HUDEP-2 (cell line): ENCODE data around the gene C1QTNF8.

Experiments
- DNase-seq, 76 experiments: peaks; one replicate each; lab custom pipeline; 2025; ENCODE audit not compliant: unreplicated experiment in 76 of 76; lab: John Stamatoyannopoulos, UW

Gene C1QTNF8

DNA sequence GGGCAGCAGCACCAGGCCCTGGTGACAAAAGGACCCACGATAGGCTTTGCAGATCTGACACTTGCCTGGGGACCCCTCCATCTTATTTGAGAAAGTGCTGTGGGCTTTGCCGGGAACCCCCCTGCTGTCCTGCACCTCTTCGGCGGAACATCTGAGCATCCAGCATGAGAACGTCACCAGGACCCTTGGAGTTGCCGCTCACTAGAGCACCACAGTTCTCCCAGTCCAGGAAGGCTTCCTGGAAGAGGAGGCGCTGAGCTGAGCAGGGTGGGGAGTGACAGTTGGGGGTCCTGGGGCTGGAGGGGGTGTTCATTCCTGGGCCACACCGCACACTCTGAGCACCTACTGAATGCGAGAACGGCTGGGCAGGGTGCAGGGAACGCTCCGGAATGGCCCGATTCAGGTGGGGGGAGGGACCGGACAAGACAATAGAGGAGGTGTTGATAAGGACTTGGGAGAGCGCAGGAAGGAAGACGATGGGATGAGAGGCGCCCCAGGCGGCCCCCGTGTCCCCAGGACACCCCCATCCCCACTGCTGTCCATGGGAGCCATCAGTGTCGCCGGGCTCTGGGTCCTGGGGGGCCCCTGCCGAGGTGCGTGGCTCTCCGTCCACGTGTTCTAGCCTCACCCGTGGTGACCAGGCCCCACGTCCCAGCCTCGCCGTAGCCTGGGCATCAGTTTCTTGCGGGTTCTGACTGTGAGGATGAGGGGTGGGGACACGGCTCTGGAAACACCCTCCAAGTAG is 32.1 kb upstream of the C1QTNF8 start:
- no peak for DNase-seq

DNA sequence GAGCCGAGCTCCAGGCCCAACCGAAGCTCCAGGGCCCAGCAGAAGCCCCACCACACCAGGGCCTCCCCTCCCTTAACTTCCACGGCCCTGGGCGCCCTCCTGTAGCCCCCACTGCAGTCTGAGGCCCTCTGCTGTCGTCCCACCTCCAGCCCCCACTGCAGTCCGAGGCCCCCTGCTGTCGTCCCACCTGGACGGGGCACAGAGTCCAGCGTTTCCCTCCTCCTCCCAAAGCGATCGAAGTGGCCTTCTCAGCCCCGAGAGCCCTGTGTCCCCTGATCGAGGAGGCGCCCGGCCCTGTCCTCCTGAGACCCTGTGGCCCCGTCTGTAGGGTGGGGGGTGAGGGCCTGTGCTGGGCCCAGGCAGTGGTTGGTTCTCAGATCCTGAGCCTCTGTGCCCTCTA is 31.1 kb upstream of the C1QTNF8 start:
- DNase-seq: no peak

DNA sequence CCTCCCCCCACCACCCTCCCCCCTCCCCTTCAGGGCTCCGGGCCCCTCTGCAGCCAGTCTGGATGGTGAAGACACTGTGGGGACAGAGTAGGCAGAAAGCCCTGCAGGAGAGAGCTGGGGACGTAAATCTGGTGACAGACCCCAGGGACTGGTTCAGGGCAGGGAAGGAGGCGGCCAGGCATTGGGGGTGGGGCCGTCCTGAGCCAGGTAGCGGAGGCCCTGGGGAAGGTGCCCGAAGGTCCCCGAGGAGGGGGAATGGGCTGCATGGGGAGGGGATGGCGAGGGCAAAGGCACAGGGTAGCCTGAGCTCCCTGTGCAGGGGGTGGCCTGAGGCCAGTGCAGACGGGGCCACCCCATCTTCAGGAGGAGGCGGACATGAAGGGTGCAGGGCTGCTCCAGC is 30.5 kb upstream of the C1QTNF8 start:
- DNase-seq: no peak

DNA sequence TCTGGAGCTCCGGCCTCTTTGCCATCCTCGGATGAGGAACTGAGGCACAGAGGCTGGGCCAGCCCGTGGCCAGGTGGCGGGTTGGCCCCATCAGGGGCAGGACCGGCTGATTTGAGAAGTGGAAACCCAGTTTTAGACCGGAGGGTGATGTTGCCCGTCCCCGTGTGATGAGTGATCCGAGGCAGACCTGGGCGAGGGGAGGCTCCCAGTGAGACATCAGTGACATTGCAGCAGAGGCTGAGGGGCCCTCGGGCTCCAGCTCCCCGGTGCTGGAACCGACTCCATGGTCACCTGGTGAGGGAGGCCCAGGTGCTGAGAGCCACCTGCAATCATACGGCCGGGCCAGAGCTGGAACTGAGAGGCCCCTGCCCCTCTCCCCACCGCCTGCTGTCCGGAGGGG is 30.0 kb upstream of the C1QTNF8 start:
- DNase-seq: no peak

DNA sequence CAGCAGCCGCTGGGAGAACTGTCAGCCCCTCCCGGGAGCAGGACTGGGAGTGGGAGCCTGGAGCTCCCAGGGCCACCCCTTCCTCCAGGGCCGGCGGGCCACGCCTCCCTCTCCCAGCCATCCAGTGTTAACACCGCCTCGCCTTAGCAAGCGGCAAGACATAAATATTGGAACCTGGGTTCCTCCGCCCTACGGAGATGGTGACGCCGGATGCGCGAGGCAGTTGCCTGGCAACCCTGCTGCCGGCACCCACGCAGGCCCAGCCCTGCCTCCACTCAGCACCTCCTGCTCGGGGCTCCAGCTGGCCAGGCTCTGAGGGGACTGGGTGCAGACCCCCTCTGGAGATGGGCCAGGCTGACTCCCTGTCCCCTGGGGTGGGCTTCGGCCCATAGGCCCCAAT is 29.4 kb upstream of the C1QTNF8 start:
- DNase-seq: no peak

DNA sequence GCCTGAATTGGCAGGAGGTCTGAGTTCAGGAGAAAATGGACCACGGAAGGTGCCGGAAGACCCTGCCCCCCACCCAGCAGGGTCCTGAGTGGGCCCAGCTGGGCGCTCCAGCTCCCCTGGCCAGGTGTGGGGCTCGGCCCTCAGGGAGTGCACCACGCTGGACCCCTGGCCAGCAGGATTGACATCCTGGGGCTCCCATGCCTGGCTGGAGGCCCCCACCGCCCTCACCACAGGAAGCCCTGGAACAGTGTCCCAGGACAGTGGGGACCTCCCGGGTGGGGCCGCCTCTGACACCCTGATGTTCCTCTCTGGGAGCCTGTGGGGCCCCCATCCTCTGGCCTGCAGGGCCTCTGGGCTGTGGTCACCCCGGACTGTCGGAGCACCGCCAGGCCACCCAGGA is 28.8 kb upstream of the C1QTNF8 start:
- no peak for DNase-seq

DNA sequence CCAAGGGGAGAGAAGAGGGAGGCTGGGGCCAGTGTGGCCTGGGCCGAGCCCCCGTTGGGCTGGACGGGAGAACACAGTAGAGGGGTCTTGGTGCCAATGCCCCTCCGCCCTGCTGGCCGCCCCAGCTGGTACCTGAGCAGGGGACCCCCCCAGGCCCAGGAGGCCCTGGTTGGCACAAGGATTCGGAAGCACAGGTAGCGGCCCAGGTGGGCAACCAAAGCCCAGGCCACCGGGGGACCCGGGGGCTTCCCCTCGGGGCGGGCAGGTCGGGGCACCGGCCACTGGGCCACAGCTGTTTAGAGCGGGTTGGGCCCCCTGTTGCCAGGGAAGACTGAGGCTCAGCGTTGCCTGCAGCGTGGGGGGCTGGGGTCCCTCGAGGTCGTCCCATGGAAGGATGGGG is 28.2 kb upstream of the C1QTNF8 start:
- no peak for DNase-seq

DNA sequence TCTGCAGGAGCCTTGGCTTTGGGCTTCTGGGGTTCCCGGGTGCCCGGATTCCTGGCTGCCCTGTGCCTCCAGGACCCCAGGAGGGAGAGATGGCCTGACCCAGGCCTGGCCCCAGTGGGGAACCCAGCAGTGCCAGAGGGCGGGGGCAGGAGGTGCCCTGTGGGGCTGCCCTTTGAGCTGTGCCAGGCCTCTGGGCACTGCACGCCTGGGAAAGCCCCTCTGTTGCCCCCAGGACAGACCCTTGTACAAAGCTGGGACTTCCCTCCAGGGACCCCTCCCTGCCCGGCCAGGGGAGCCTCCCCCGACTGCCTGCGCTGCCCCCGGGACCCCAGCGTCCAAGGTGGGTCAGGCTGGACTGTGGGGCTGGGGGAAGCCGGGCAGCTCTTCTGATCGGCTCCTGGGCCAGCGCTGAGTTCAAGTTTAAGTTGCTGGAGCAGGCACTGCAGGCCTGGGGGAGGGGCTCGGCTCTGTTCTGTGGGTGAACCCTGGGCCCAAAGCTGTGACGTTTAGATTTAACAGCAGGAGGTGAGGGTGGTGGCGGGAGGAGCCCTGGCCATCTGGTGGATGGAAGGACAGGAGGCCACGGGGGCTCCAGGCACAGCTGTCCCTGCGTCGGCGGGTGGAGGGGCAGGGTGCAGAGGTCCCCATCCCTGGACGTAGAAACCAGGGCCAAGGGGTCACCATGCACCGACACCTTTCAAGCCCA is 27.6 kb upstream of the C1QTNF8 start:
- no peak for DNase-seq

DNA sequence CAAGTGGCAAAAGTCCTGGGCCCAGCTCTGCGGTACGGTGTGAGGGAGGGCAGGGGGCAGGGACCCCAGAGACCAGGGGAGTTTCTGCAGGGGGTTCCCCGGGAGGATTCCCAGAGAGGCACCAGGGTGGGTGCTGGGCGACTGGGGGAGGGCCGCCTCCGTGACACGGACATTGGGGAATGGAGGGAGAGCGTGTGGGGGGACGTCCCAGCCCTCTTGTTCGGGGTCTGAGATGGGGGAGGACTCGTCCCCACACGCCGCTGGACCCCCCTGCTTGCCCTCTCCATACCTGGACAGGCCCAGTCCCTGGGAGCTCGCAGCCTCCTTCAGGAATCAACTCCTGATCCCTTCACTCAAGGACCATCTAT is 26.3 kb upstream of the C1QTNF8 start:
- no peak for DNase-seq

DNA sequence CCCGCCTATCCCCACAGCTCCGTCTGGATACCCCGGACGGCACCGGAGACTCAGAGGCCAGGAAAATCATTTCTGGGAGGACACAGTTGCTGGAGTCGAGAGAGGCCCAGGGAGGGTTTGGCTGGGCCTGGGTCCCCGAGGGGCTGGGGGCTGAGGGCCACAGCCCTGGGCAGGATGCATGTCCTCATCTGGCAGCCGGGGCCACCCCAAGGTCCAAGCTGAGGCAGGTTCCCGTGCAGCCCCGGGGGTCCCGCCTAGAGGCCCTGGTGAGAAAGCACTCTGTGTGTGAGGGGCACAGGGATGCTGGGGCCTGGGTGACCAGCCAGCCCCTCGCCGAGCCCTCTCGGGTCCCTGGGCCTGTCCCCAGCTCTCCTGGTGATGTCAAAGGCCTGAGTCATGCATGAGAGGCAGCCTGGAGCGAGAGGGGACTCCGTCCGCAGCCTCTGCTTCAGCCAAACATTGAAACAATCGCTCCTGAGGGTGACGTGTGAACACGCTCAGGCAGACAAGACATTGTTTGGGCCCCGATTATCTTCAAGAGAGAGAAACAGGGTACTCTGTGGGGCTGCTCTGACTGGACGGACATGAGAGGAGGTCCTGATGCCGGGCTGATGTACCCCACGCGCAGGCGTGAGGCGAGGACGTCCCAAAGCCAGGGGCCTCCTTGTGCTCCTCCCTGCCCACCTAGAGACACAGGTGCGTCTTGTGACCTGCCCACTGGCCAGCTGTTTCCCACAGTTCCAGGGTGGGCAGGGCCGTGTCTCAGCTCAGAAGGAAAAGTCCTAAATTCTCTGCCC is 25.8 kb upstream of the C1QTNF8 start:
- DNase-seq: no peak

DNA sequence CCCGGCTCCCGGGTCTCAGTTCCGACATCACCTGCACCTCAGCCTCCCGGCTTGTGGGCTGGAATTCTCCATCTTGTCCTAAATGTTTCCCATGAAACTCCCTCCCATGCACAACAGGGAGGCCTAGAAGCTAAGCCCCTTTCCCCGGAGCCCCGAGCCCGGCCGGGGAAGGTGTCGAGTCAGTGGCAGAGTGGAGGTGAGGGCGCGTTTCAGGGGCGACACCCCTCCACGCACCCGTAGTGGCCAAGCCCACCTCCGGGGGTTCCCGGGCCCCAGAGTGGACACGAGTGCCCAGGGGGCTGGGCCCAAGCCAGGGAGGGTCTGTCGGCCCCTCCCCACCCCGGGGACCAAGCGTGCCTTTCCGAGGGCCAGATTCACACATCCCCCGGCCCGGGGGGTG is 25.0 kb upstream of the C1QTNF8 start:
- no peak for DNase-seq

DNA sequence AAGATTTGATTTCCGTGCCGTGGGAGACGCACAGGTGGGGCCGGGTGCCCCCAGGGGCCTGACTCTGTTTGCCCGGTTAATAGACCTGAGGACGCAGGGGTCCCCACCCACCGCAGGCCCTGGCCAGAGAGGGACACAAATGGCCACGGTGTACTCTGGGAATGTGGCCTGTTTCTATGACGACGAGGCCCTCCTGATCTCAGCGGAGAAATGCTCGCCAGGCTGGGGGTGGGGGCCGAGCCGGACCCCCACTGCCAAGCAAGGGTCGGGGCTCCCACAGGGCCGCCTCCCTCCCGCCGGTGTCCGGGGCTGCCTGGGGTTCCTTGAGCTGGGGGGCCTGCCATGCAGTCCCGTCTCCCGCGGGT is 24.5 kb upstream of the C1QTNF8 start:
- DNase-seq: no peak

DNA sequence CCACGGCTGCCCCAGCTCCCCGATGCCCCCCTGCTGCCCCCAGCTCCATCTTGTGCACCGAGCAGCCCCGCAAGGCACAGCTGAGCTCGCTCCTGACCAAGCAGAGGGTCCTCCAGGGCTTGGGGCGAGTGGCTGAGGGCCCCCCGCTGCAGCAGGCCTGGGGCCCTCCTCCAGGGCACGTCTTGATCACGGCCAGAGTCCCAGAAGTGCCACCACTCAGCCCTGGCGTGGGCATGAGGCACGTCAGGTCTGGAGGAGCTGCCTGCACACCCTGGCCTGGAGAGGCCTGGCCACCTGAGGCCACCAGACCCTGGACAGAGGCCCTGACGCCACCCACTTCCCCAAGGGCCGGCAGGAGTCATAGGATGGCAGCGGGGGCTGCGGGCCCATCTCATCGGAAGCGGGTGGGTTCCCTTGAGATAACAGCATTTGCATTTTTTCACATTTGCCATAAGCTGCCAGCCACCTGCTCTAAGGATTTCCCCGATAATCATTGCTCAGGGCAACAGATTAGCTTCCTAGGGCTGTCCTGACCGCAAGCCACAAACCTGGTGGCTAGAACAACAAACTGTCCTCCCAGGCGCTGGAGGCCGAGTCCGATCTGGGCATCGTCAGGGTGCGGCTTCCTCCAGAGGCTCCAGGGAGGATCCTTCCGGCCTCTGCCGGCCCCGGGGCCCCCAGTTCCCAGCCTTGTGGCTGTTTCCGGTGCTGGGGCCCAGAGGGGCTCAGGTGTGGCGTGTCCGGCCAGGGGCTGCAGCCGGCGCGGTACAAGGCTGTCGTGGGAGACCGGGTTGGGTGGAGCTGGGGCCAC is 23.9 kb upstream of the C1QTNF8 start:
- DNase-seq: peak in 3 of 76 experiments; percentile 18 to 35 (median 27)

DNA sequence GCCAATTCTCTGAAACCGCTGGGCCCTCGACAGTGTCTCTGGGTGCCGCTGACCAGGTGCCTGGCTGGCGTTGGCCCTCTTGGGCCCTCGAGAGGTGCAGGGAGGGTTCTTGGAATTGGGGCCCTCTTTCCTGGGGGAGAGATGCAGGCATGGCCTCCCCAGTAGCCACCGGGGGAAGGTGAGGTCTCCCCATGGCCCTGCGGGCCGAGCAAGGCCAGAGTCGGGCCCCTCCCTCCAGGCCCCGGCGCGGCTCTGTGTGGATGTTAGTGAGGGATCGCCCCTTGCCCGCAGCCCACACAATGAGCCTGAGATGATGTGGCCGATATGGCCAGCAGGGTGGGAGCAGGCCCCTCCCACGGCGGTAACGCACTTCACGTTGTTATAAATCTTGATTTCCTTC is 23.1 kb upstream of the C1QTNF8 start:
- DNase-seq: no peak

DNA sequence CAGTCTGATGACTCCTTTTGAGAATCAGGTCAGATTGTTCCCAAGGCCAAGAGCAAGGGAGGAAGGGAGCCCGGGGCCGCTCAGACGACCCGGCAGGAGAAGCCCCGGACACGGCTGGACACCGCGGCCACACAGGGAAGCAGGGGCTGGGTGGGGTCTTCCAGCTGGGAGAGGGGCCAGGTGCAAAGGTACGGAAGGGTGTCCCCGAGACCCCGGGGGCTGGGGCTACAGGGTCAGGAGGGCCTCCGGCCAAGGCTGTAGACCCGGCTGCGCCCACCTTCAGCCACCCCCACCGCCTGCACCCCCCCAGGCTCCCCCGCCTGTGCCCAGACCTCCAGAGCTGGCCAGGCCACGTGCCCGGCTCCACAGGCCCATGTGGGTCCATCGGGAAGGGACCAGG is 21.9 kb upstream of the C1QTNF8 start:
- no peak for DNase-seq

DNA sequence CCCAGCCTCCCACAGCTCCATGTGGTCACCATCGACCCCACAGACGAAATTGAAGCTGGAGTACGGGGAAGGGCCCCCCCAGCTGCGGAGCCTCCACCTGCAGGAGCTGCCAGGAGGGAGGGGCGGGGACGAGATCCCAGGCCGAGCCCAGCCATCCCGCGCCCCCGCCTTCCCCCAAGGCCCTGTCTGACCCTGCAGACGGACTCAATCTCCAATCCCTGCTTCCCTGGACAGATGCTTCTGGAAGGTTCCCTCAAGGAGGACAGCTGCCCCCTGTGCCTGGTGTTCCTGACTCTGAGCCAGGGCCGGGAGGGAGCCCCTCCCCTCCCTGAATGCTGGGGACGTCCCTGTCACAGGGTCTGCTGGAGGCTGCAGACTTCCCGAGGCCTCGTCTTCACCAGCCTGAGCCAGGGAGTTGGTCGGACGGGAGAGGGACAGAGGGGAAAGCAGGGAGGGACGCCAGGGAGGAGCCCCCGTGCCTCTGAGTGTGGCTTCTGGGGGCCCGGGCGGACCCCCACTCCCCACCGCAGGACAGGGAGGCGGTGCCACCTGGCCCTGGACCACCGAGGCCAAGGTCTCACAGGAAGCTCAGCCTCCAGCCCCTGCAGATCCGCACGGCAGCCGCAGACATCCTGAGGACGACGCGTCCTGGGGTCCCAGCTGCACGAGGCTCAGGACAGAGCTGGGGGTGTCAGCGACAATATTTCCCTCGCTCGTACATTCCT is 21.3 kb upstream of the C1QTNF8 start:
- no peak for DNase-seq

DNA sequence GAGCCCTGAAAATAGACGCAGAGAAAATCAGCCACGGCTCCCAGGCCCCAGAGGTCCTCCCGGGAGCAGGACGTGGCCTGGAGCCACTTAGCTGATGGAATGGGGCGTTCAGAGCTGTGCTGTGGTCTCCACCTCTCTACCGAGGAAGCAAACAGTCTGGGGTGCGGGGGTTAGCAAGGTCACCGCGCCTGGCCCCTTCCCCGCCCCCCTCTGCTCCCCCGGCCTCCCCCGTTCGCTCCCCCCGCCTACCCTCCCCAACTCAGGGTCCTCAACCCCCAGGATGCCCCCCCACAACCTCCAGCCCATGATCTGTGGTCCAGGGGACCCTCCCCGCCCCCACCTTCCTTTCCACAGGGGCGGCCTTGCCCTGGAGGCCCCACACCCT is 20.6 kb upstream of the C1QTNF8 start:
- no peak for DNase-seq

DNA sequence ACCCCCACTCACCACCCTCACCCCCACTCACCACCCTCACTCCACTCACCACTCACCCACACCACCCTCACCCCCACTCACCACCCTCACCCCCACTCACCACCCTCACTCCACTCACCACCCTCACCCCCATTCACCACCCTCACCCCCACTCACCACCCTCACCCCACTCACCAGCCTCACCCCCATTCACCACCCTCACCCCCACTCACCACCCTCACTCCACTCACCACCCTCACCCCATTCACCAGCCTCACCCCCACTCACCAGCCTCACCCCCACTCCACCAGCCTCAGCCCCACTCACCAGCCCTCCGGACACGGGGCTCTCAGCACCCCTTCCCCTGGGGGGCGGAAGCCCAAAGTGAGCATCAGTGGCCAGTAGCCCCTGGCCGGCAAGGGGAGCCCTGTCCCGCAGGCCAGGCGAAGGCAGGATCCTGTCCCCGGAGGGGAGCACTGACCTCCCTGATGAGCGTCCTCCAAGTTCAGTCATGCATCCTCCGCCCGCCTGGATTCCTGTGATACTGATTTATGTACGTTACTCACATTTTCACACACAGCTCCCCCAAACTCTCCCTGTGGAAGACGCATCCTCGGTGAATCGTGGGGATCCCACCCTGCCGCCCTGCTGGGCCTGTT is 18.0 kb upstream of the C1QTNF8 start:
- DNase-seq: no peak

DNA sequence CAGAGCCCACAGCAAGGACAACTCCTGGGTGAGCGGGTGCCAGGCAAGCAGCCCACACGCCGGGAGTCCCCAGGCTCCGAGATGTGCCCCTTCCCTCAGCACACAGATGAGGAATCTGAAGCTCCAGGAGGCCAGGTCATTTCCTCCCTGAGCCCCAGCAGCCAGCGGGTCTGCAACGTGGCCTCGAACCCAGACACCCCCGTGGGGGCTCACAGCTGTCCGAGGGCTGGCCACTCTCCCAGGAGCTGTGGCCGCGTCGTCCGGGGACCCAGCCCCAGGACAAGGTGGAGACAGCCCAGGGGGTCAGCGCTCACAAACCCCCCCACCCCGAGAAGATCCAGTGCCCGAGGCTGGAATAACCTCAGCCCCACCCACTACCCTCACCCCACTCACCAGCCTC is 17.4 kb upstream of the C1QTNF8 start:
- DNase-seq: no peak
